Gastrocnemius medialis (tissue), 4 donors: ENCODE measurements around the gene CHD6. TPM values are rescaled to one million over a fixed set of nuclear protein-coding genes. Genes with fewer than 3 reads are reported as not detected.

Experiments
- ATAC-seq, 2 donors: fragments of 150-250 bp; one replicate each; pipeline ENCODE4 v1.9.1; 2016
- DNase-seq, 2 donors: peaks; one replicate each; pipeline ENCODE4 v3.0.0-alpha.2; 2019
- H3K27ac ChIP-seq, 4 donors: fragments of 200-600 bp; sonication (generic); 1 replicate in 1 of 4; 2 replicates in 3 of 4; pipeline ENCODE4 v1.5.1; 2016 to 2018; ENCODE audit warnings: mild to moderate bottlenecking in 2 of 4, moderate library complexity in 1 of 4
- H3K27me3 ChIP-seq, 3 donors: fragments of 200-600 bp; sonication (generic) in 2 of 3; 1 replicate in 1 of 3; 2 replicates in 2 of 3; pipeline versions ENCODE4 v1.5.1 to v1.6.0; 2016 to 2019; ENCODE audit warnings: mild to moderate bottlenecking in 1 of 3, moderate library complexity in 1 of 3
- H3K36me3 ChIP-seq, 2 donors: fragments of 200-600 bp; sonication (generic) in 1 of 2; one replicate each; pipeline ENCODE4 v1.5.1; 2017 to 2018
- H3K4me1 ChIP-seq, 2 donors: fragments of 200-600 bp; sonication (generic) in 1 of 2; one replicate each; pipeline ENCODE4 v1.5.1; 2016 to 2017; ENCODE audit warnings: mild to moderate bottlenecking in 2 of 2
- H3K4me3 ChIP-seq, 4 donors: fragments of 200-600 bp; sonication (generic) in 3 of 4; 1 replicate in 1 of 4; 2 replicates in 3 of 4; pipeline ENCODE4 v1.5.1; 2016 to 2019; ENCODE audit warnings: mild to moderate bottlenecking in 2 of 4
- H3K9me3 ChIP-seq, 3 donors: fragments of 200-600 bp; sonication (generic) in 2 of 3; 1 replicate in 1 of 3; 2 replicates in 2 of 3; pipeline ENCODE4 v1.5.1; 2016 to 2019
- POLR2A ChIP-seq, 2 donors: fragments of 450-650 bp; IDR thresholded peaks; one replicate each; pipeline ENCODE4 v1.6.1; 2017; ENCODE audit warnings: antibody characterized with exemption in 2 of 2, mild to moderate bottlenecking in 2 of 2, moderate library complexity in 2 of 2
- in situ Hi-C, 4 donors: fragments of 200-750 bp; cut with MboI; loops; one replicate each; pipeline versions ENCODE4 v1.15.0 to v1.8.0; 2017; ENCODE audit warnings: low sequenced_read_pairs in 4 of 4
- intact Hi-C: fragments of 100-400 bp; cut with DNase I; formaldehyde crosslinking; loops from one replicate; pipeline ENCODE4 v1.15.1; 2023; ENCODE audit warnings: low total_unique reads
- total RNA-seq, 4 donors: library from RNA; depleted of rRNA; stranded (reverse); fragments of >200 nt; gene quantifications; one replicate each; pipeline versions ENCODE4 v1.1.0 to v1.2.3, GENCODE V29; 2016
- TF ChIP-seq, protein P1 (sequence below), 5 experiments: fragments of 450-650 bp in 3 of 5; fragments of 200-600 bp in 2 of 5; sonication (generic) in 2 of 5; IDR thresholded peaks in 4 of 5; conservative IDR thresholded peaks in 1 of 5; 1 replicate in 4 of 5; 2 replicates in 1 of 5; pipeline ENCODE4 v1.5.1; 2016 to 2019; ENCODE audit warnings: antibody characterized with exemption in 5 of 5, mild to moderate bottlenecking in 3 of 5, moderate library complexity in 3 of 5

CHD6 gene
- total RNA-seq, 4 donors from 2014 or later = 12.8 to 33.7 (median 19.2) TPM

DNA sequence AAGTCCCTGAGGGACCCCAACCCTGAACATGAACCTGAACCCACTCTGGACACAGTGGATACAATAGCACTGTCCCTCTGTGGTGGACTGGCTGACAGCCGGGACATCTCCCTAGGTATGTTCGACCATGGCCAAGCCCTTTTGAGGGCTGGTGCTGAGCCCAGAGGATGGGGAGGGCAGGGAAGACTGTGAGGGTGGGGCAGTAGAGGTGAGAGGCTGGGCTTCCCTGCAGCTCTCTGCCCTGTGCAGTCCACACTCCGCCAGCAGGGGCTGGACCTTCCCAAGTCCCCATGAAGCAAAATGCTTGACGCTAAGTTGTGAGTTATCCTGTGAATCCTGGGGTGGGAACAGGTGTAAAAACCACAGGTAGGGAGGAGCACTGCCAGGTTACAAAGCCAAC is 266.1 kb downstream of the CHD6 start:
- no peaks in the 10 kb centered on the region for H3K9me3 ChIP-seq
- peaks cover 15 to 21% of the 10 kb centered on the region in 2 donors for H3K4me1 ChIP-seq
- intact Hi-C loops = no loop called here
- H3K27me3 ChIP-seq = no peaks in the 10 kb centered on the region
- H3K36me3 ChIP-seq = no peaks in the 10 kb centered on the region
- TF ChIP-seq, protein P1, sequence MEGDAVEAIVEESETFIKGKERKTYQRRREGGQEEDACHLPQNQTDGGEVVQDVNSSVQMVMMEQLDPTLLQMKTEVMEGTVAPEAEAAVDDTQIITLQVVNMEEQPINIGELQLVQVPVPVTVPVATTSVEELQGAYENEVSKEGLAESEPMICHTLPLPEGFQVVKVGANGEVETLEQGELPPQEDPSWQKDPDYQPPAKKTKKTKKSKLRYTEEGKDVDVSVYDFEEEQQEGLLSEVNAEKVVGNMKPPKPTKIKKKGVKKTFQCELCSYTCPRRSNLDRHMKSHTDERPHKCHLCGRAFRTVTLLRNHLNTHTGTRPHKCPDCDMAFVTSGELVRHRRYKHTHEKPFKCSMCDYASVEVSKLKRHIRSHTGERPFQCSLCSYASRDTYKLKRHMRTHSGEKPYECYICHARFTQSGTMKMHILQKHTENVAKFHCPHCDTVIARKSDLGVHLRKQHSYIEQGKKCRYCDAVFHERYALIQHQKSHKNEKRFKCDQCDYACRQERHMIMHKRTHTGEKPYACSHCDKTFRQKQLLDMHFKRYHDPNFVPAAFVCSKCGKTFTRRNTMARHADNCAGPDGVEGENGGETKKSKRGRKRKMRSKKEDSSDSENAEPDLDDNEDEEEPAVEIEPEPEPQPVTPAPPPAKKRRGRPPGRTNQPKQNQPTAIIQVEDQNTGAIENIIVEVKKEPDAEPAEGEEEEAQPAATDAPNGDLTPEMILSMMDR (IDR thresholded peaks at IDR 0.05 in 4 of 5, conservative IDR thresholded peaks at IDR 0.05 in 1 of 5) = no peak
- TF ChIP-seq POLR2A (IDR thresholded peaks at IDR 0.05) = no peak
- ATAC-seq (no peak), DNase-seq (no peak)
- H3K27ac ChIP-seq = no peak overlapping the region
- in situ Hi-C loops = no loop called here
- H3K4me3 ChIP-seq = no peak overlapping the region
